Stimulated activated naive B cell treated with anti-CD40 and anti-IgM and Interleukin-4, amounts not matched to agents 10 μg/mL and 1 μg/mL and 100 μg/mL, for 72 hours (primary cell): Measurements from ENCODE around the gene LTK.
A peak's percentile ranks its signal among the peaks of the same experiment; 100 is the strongest.

Experiments
- ATAC-seq, 2 donors: fragments of 150-1000 bp; cut with Tn5 transposase; replicated peaks; 2 replicates each; pipeline ENCODE4 v1.10.0; 2021; ENCODE audit warnings: moderate library complexity in 1 of 2
- DNase-seq: peaks from one replicate; pipeline ENCODE4 v3.0.0; 2021
- H3K27ac Mint-ChIP-seq: one replicate; pipeline ENCODE4 v1.8.0; 2022; ENCODE audit warnings: mild to moderate bottlenecking, mixed read lengths
- H3K27me3 Mint-ChIP-seq, 2 donors: one replicate each; pipeline ENCODE4 v1.8.0; 2022; ENCODE audit warnings: mixed read lengths in 2 of 2
- H3K36me3 Mint-ChIP-seq, 2 donors: one replicate each; pipeline ENCODE4 v1.8.0; 2022; ENCODE audit warnings: mixed read lengths in 2 of 2, mild to moderate bottlenecking in 1 of 2
- H3K4me1 Mint-ChIP-seq, 2 donors: one replicate each; pipeline ENCODE4 v1.8.0; 2022; ENCODE audit warnings: mixed read lengths in 2 of 2, mild to moderate bottlenecking in 1 of 2
- H3K4me3 Mint-ChIP-seq, 2 donors: one replicate each; pipeline ENCODE4 v1.8.0; 2022; ENCODE audit warnings: mild to moderate bottlenecking in 2 of 2, mixed read lengths in 2 of 2, moderate library complexity in 1 of 2
- H3K9me3 Mint-ChIP-seq, 2 donors: one replicate each; pipeline ENCODE4 v1.8.0; 2022; ENCODE audit warnings: mixed read lengths in 2 of 2, mild to moderate bottlenecking in 1 of 2

LTK gene

GRCh38 chr15:41462084-41462795 lies 51.4 kb downstream of the LTK start:
- Mint-ChIP-seq H3K4me3 (no peak overlapping the region), H3K4me1 (peaks cover 4 to 5% of the 10 kb centered on the region in 2 donors), H3K27me3 (no peaks in the 10 kb centered on the region), H3K27ac (no peak overlapping the region), H3K36me3 (peaks cover 32 to 50% of the 10 kb centered on the region in 2 donors), H3K9me3 (no peaks in the 10 kb centered on the region)
- peak in 1 of 2 donors; percentile 44 for ATAC-seq
- no peak for DNase-seq
